ENCODE measurements around the gene MMS22L. TPM values are rescaled to one million over a fixed set of nuclear protein-coding genes. Genes with fewer than 3 reads are reported as not detected.

Gene MMS22L
- total RNA-seq (2014; rRNA removed; shearing (Covaris generic); ENCODE audit: low replicate concordance) = 4.8 and 10.7 TPM in 2 replicates

- DNase-seq (ENCODE audit: low read depth) = peak; percentile 95
- in situ Hi-C loops (cut with HindIII; ENCODE audit: low pct_unique_long_range_greater_than_20kb, low sequenced_read_pairs) = no loop called here
These were observed at the start of gene MMS22L for GRCh38 chr6:97282726-97283617. Gene MMS22L, minus strand, starts transcription at chr6:97283216. Its CDS starts 739 bp downstream, at chr6:97282477.

GRCh38 chr6:97322811-97323210 lies 39.8 kb upstream of the MMS22L start:
- DNase-seq (ENCODE audit: low read depth) = no peak
- in situ Hi-C loops (cut with HindIII; ENCODE audit: low pct_unique_long_range_greater_than_20kb, low sequenced_read_pairs) = no loop called here

- in situ Hi-C loops (cut with HindIII; ENCODE audit: low pct_unique_long_range_greater_than_20kb, low sequenced_read_pairs) = no loop called here
- no peak for DNase-seq (ENCODE audit: low read depth)
These were observed 39.2 kb upstream of the MMS22L start for GRCh38 chr6:97322226-97322625.

GRCh38 chr6:97316978-97317377 lies 34.0 kb upstream of the MMS22L start:
- no peak for DNase-seq (ENCODE audit: low read depth)
- in situ Hi-C loops (cut with HindIII; ENCODE audit: low pct_unique_long_range_greater_than_20kb, low sequenced_read_pairs) = no loop called here

GRCh38 chr6:97312241-97312640 lies 29.2 kb upstream of the MMS22L start:
- in situ Hi-C loops (cut with HindIII; ENCODE audit: low pct_unique_long_range_greater_than_20kb, low sequenced_read_pairs) = no loop called here
- DNase-seq (ENCODE audit: low read depth) = no peak

- DNase-seq (ENCODE audit: low read depth) = no peak
- in situ Hi-C loops (cut with HindIII; ENCODE audit: low pct_unique_long_range_greater_than_20kb, low sequenced_read_pairs) = no loop called here
These were observed 23.7 kb upstream of the MMS22L start for GRCh38 chr6:97306544-97307320.

GRCh38 chr6:97305414-97306066 lies 22.5 kb upstream of the MMS22L start:
- DNase-seq (ENCODE audit: low read depth) = no peak
- in situ Hi-C loops (cut with HindIII; ENCODE audit: low pct_unique_long_range_greater_than_20kb, low sequenced_read_pairs) = no loop called here

GRCh38 chr6:97304701-97305100 lies 21.7 kb upstream of the MMS22L start:
- no peak for DNase-seq (ENCODE audit: low read depth)
- in situ Hi-C loops (cut with HindIII; ENCODE audit: low pct_unique_long_range_greater_than_20kb, low sequenced_read_pairs) = no loop called here

GRCh38 chr6:97294451-97294850 lies 11.4 kb upstream of the MMS22L start:
- in situ Hi-C loops (cut with HindIII; ENCODE audit: low pct_unique_long_range_greater_than_20kb, low sequenced_read_pairs) = no loop called here
- DNase-seq (ENCODE audit: low read depth) = no peak

- DNase-seq (ENCODE audit: low read depth) = no peak
These were observed 10.2 kb upstream of the MMS22L start for GRCh38 chr6:97293198-97293696.

GRCh38 chr6:97292671-97293070 lies 9.7 kb upstream of the MMS22L start:
- DNase-seq (ENCODE audit: low read depth) = no peak
- in situ Hi-C loops (cut with HindIII; ENCODE audit: low pct_unique_long_range_greater_than_20kb, low sequenced_read_pairs) = no loop called here

More at GRCh38 chr6:97293198-97293696, 10.2 kb upstream of the MMS22L start:
- in situ Hi-C loops (cut with HindIII; ENCODE audit: low pct_unique_long_range_greater_than_20kb, low sequenced_read_pairs) = no loop called here

- in situ Hi-C loops (cut with HindIII; ENCODE audit: low pct_unique_long_range_greater_than_20kb, low sequenced_read_pairs) = no loop called here
- no peak for DNase-seq (ENCODE audit: low read depth)
These were observed 8.9 kb upstream of the MMS22L start for GRCh38 chr6:97291896-97292295.

GRCh38 chr6:97289332-97289731 lies 6.3 kb upstream of the MMS22L start:
- in situ Hi-C loops (cut with HindIII; ENCODE audit: low pct_unique_long_range_greater_than_20kb, low sequenced_read_pairs) = no loop called here
- no peak for DNase-seq (ENCODE audit: low read depth)

GRCh38 chr6:97288188-97288587 lies 5.2 kb upstream of the MMS22L start:
- DNase-seq (ENCODE audit: low read depth) = no peak

GRCh38 chr6:97282238-97282725 lies 734 bp downstream of the MMS22L start:
- DNase-seq (ENCODE audit: low read depth) = no peak
- in situ Hi-C loops (cut with HindIII; ENCODE audit: low pct_unique_long_range_greater_than_20kb, low sequenced_read_pairs) = no loop called here

More at GRCh38 chr6:97288188-97288587, 5.2 kb upstream of the MMS22L start:
- in situ Hi-C loops (cut with HindIII; ENCODE audit: low pct_unique_long_range_greater_than_20kb, low sequenced_read_pairs) = no loop called here

GRCh38 chr6:97280766-97281165 lies 2.2 kb downstream of the MMS22L start:
- in situ Hi-C loops (cut with HindIII; ENCODE audit: low pct_unique_long_range_greater_than_20kb, low sequenced_read_pairs) = no loop called here
- no peak for DNase-seq (ENCODE audit: low read depth)

GRCh38 chr6:97275804-97276203 lies 7.2 kb downstream of the MMS22L start:
- in situ Hi-C loops (cut with HindIII; ENCODE audit: low pct_unique_long_range_greater_than_20kb, low sequenced_read_pairs) = no loop called here
- DNase-seq (ENCODE audit: low read depth) = peak; percentile 51

GRCh38 chr6:97269821-97270220 lies 13.2 kb downstream of the MMS22L start:
- no peak for DNase-seq (ENCODE audit: low read depth)
- in situ Hi-C loops (cut with HindIII; ENCODE audit: low pct_unique_long_range_greater_than_20kb, low sequenced_read_pairs) = no loop called here
